Measurements from ENCODE around the gene UBE2E3. TPM values are rescaled to one million over a fixed set of nuclear protein-coding genes. Genes with fewer than 3 reads are reported as not detected.
A peak's percentile ranks its signal among the peaks of the same experiment; 100 is the strongest.

UBE2E3 gene
- total and polyA plus RNA-seq, 2 experiments from 2014 or later = 151 to 211 TPM

GRCh38 chr2:181076658-181077057 is 96.3 kb downstream of the UBE2E3 start:
- H3K9me3 ChIP-seq (ENCODE audit: low read depth) = no peaks in the 10 kb centered on the region
- TF ChIP-seq CTCF (IDR thresholded peaks at IDR 0.05; ENCODE audit: poor library complexity) (no peak), EZH2 (IDR thresholded peaks at IDR 0.05; ENCODE audit: borderline replicate concordance) (no peak), EZH2phosphoT487 (IDR thresholded peaks at IDR 0.05; ENCODE audit: low read depth, severe bottlenecking, unreplicated experiment) (no peak)
- no peaks in the 10 kb centered on the region for H3K4me1 ChIP-seq (ENCODE audit: insufficient read depth)
- H3K4me3 ChIP-seq = no peak overlapping the region
- H3K27ac ChIP-seq = no peak overlapping the region
- WGBS (ENCODE audit: low lambda C conversion rate, missing lambda C conversion rate) = 29% methylated on average over 1 of the region's 1 CpG
- no peaks in the 10 kb centered on the region for H3K27me3 ChIP-seq
- no peaks in the 10 kb centered on the region for H4K20me1 ChIP-seq (ENCODE audit: insufficient read depth, poor library complexity, severe bottlenecking)
- H3K79me2 ChIP-seq = no peaks in the 10 kb centered on the region
- no peak overlapping the region for H3K4me2 ChIP-seq
- H3K9me2 ChIP-seq (replicated peaks; ENCODE audit: insufficient read depth) = no peaks in the 10 kb centered on the region
- no peak for DNase-seq (ENCODE audit: low spot score)
- no peak overlapping the region for H2AFZ ChIP-seq
- H3K36me3 ChIP-seq (replicated peaks; ENCODE audit: insufficient read depth, low read depth) = no peaks in the 10 kb centered on the region

- H3K4me2 ChIP-seq = no peak overlapping the region
- H3K36me3 ChIP-seq (replicated peaks; ENCODE audit: insufficient read depth, low read depth) = no peaks in the 10 kb centered on the region
- TF ChIP-seq EZH2phosphoT487 (IDR thresholded peaks at IDR 0.05; ENCODE audit: low read depth, severe bottlenecking, unreplicated experiment) (no peak), CTCF (IDR thresholded peaks at IDR 0.05; ENCODE audit: poor library complexity) (peak; percentile 79), EZH2 (IDR thresholded peaks at IDR 0.05; ENCODE audit: borderline replicate concordance) (no peak)
- no peaks in the 10 kb centered on the region for H4K20me1 ChIP-seq (ENCODE audit: insufficient read depth, poor library complexity, severe bottlenecking)
- no peaks in the 10 kb centered on the region for H3K9me2 ChIP-seq (replicated peaks; ENCODE audit: insufficient read depth)
- H3K79me2 ChIP-seq = no peaks in the 10 kb centered on the region
- no peaks in the 10 kb centered on the region for H3K9me3 ChIP-seq (ENCODE audit: low read depth)
- H3K4me1 ChIP-seq (ENCODE audit: insufficient read depth) = no peaks in the 10 kb centered on the region
- H3K27me3 ChIP-seq = no peaks in the 10 kb centered on the region
- 53% methylated on average over 4 of the region's 4 CpGs for WGBS (ENCODE audit: low lambda C conversion rate, missing lambda C conversion rate)
- DNase-seq (ENCODE audit: low spot score) = peak; percentile 61
- H3K27ac ChIP-seq = no peak overlapping the region
- H2AFZ ChIP-seq = no peak overlapping the region
- no peak overlapping the region for H3K4me3 ChIP-seq
These were observed 96.8 kb downstream of the UBE2E3 start for GRCh38 chr2:181077128-181077709.

DNA sequence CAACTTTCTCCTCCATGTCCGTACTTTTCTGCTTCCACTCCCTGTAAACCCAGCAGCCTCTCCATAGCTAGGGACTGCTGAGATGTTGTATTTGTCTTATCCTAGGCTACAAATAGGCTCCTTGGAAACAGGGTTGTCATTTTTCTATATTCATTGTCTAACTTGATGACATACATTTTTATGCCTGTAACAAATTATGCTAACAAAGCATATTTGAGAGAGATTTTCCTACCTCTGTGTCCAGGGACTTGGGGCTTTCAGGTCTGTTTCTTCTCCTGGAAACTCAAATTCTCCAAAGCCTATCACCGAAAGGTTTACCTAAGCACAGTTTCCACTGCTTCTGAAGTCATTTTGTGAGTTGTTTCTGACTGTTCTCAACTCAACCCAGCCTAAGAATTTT is 102.7 kb downstream of the UBE2E3 start:
- Histone ChIP-seq H4K20me1 (ENCODE audit: insufficient read depth, poor library complexity, severe bottlenecking) (no peaks in the 10 kb centered on the region), H3K4me1 (ENCODE audit: insufficient read depth) (no peaks in the 10 kb centered on the region), H3K27ac (no peak overlapping the region), H3K36me3 (replicated peaks; ENCODE audit: insufficient read depth, low read depth) (no peaks in the 10 kb centered on the region), H3K9me2 (replicated peaks; ENCODE audit: insufficient read depth) (no peaks in the 10 kb centered on the region), H2AFZ (no peak overlapping the region), H3K4me3 (no peak overlapping the region), H3K9me3 (ENCODE audit: low read depth) (no peaks in the 10 kb centered on the region), H3K79me2 (no peaks in the 10 kb centered on the region), H3K4me2 (no peak overlapping the region), H3K27me3 (no peaks in the 10 kb centered on the region)
- WGBS (ENCODE audit: low lambda C conversion rate, missing lambda C conversion rate) = 96% methylated on average over 2 of the region's 2 CpGs
- DNase-seq (ENCODE audit: low spot score) = no peak
- TF ChIP-seq EZH2phosphoT487 (IDR thresholded peaks at IDR 0.05; ENCODE audit: low read depth, severe bottlenecking, unreplicated experiment) (no peak), CTCF (IDR thresholded peaks at IDR 0.05; ENCODE audit: poor library complexity) (no peak), EZH2 (IDR thresholded peaks at IDR 0.05; ENCODE audit: borderline replicate concordance) (no peak)

Data from hepatocyte (in vitro differentiated cells).